Stimulated activated naive CD8-positive, alpha-beta T cell treated with anti-CD3 and anti-CD28 coated beads, Interleukin-15, Interleukin-2, amounts not matched to agents 100 U/mL and 50 U/mL, for 24 hours (primary cell): ENCODE measurements around the gene GSG1.
"Not testable (repeated sequence)": the region's sequence is repeated elsewhere in the genome, so short reads cannot be mapped to it uniquely, and the experiment has no call there.

Source experiments
- ATAC-seq: fragments of 150-1000 bp; cut with Tn5 transposase; one replicate; pipeline ENCODE4 v1.10.0; 2021
- DNase-seq: peaks from one replicate; pipeline ENCODE4 v3.0.0; 2021

Gene GSG1

GRCh38 chr12:13091832-13092231, 11.6 kb downstream of the GSG1 start:
- no peak for ATAC-seq
- DNase-seq = no peak

- ATAC-seq = no peak
- DNase-seq = no peak
Observed at GRCh38 chr12:13090054-13090453, 13.4 kb downstream of the GSG1 start.

GRCh38 chr12:13088496-13088895, 15.0 kb downstream of the GSG1 start:
- no peak for ATAC-seq
- no peak for DNase-seq

DNA sequence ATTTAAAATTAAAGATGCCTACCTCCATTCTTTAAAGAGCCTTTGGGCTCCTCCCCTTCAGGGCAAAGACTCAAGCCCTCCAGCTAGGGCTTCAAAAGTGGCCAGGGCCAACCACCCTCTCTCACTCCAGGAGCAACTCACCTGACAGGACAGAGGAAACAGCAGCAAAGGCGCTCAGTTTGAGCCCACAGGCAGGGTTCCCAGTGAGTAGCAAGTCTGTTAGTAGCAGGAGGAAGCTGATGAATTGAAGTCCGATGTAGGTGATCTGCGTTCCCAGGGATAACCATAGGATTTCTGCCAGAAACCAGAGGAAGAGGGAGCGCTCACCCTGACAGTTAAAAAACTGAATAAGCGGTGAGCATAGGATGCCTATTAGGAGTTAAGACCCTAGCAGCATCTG, 15.7 kb downstream of the GSG1 start:
- DNase-seq (no peak), ATAC-seq (no peak)

DNA sequence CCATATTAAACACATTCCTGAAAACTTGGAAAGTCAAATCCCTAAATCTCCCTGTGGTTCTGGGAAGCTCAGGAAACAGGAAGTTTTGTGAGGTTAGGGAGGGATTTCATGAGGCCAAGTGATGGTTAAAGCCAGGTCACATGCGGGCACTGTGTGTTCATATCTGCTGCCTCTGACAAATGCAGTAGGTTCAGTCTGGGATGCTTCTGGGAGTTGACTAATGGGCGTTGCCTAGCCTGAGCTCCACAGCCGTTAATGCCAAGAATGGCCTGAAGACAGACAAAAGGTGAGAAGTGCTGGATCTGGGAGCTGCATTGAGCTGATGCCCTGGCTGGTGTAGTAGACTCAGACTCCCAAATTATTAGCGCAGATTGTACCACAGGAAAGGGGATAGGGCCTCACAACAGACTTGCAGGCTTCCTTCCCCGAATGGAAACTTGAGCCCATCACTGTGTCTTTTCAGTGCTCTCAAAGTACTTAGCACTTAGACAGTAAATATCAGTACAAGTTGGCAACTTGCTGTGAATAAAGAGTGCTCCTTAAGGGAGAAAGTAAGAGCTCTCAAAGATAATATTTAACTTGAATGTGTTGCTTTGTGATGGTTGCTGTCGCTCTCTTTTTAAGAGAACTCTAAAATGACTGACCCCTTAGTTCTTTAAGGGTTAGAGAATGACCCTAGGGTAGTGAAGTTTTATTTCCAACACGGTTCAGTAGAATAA, 17.3 kb downstream of the GSG1 start:
- no peak for DNase-seq
- no peak for ATAC-seq

DNA sequence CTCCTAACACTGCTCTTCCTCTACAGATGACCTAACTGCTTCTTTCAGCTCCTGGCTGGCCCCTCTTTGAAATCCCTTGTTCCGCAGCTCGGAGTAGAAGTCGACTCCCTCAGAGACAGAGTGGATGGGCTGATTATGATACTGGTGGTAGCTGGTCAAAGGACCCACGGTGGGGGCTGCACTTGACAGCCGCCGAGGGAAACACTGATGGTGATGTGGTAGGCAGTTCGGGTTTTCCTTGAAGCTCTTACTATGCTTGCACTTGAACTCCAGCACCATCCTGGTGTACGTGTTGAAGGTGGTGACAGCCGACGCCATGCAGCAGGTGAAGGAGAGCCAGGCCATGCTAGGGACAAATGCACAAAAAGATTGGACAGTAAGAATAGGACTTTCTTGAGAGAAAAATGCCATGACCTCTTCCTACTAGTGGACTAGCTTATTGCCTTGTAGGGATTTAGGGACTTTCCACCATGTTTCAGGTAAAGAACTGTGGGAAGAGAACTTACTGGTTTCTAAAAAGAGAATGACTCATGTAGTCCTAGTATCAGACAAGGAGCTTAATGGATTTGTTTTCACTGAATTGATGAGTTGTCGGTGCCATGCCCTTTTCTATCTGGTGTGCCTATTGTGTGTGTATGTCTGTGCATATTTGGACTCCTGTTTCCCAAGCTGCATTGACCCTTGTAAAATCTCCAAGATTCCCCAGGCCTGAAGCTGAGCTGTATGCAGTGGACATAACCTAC, 18.4 kb downstream of the GSG1 start:
- ATAC-seq = no peak
- DNase-seq = no peak

DNA sequence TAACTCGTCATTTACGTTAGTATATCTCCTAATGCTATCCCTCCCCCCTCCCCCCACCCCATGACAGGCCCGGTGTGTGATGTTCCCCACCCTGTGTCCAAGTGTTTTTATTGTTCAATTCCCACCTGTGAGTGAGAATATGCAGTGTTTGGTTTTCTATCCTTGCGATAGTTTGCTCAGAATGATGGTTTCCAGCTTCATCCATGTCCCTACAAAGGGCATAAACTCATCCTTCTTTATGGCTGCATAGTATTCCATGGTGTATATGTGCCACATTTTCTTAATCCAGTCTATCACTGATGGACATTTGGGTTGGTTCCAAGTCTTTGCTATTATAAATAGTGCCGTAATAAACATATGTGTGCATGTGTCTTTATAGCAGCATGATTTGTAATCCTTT, 19.8 kb downstream of the GSG1 start:
- ATAC-seq, DNase-seq: not testable (repeated sequence)

DNA sequence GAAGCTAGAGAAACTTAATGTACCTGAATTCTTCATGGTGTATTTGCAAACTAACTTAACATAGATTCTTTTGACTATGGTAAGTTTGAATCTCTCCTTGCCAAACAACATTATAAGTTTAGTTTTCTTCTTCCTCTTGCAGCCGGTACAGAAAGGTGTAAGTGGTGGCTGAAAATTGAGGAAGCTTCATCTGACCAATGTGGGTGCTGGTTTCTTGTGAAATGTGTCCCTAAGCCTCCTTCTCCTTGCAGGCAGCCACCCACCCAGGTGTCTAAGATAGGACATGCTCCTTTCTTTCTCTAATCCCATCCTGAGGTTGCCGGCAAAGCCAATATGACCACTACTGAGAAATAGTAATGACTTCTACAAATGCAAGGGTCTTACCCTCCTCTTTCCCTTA, 20.6 kb downstream of the GSG1 start:
- no peak for ATAC-seq
- no peak for DNase-seq

- ATAC-seq (no peak), DNase-seq (no peak)
Observed at GRCh38 chr12:13080266-13080665, 23.2 kb downstream of the GSG1 start.

DNA sequence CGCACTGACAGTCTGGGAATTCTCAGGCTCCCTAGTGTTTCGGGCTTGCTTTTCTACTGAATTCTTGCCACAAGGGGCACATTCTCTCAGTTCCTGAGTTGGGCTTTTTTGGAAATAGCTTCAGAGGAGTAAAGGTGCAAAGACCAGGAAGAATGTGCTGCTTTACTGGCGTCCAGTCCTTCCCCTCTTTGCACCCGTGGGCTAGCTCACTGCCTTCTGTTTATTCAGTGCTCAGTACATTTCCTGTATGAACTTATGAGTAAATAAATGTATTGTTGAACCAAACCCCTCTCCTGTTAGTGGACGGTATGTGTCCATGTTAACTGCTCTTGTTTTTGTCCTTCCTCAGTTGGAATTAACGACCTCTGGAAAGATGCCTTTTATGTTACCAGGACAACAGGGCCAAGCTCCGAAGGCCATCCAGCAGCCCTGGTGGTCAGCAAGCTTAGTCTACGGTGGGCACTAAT, 24.0 kb downstream of the GSG1 start:
- DNase-seq = no peak
- no peak for ATAC-seq

DNA sequence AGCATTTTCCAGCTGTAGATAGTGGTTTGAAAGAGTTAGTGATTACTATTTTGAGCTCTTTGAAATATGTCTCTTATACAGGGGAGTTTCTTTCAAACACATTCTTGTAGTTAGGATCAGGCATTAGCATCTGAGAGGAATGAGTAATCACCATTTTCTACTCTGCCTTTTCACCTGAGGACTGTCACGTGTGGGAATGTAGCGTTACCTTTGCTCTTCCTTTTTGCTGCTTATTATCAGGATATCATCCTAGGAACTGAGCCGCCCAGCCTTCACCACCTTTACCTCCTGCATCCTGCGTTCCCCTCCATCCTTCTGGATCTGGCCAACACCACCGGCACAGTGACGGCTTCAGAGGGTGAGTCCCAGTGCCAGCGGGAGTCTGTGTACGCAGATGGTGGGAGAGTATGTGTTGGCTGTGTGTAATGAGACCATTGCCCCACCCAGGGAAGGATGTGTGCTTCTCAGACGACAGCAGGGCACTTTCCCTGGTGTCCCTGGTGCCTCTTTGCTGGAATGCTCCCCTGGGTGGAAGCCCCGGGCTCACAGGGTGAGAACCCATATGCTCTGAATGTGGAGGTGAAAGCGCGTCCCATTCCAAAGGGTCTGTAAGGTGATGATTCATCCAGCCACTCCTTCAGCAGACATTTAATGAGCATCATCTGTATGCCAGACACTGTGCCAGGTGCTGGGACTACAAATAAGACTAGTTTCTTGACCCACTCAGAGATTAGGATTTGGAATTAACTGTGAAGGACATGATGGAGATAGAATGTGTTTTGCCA, 27.5 kb downstream of the GSG1 start:
- ATAC-seq (no peak), DNase-seq (no peak)

DNA sequence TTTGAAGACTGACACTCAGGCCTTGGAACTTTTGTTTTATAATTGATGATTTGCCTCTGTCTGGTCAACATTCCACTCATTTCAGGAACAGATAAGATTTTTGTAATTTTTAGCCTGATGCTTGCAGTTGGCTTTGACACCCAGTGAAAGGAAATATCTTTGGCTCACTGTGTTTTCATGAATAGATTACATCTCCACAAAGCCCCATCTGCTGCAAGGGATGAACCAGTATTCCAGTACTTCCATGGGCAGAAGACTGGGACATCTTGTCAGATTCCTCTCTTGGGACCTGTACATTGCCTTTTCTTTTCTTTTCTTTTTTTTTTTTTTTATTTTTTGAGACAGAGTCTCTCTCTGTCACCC, 28.4 kb downstream of the GSG1 start:
- no peak for ATAC-seq
- DNase-seq = no peak

GRCh38 chr12:13074396-13075117, 28.9 kb downstream of the GSG1 start:
- ATAC-seq (no peak), DNase-seq (no peak)

- no peak for ATAC-seq
- no peak for DNase-seq
Observed at GRCh38 chr12:13073173-13073572, 30.3 kb downstream of the GSG1 start.

GRCh38 chr12:13071305-13072280, 31.9 kb downstream of the GSG1 start:
- DNase-seq (no peak), ATAC-seq (no peak)

GRCh38 chr12:13069380-13069779, 34.1 kb downstream of the GSG1 start:
- ATAC-seq = no peak
- DNase-seq = no peak

GRCh38 chr12:13067322-13067721, 36.1 kb downstream of the GSG1 start:
- no peak for DNase-seq
- ATAC-seq = peak; percentile 32

DNA sequence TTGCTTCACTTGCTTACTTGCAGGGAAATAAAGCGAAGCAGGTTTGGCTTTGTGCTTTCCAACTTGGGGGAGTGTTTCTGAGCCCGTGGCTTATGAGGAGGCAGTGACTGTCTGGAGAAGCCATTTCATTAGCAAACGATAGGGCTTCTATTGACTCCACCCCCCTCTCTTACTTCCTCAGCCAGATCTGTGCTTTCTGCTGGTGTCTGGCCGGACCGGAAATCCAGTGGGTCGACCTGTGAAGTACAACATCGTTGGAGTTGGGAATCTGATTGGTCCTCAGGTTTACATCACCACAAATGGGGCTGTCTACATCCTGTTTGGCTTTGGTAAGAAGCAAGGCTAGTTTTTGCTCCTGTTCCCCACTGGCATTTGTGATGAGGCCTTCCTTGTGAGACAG, 37.0 kb downstream of the GSG1 start:
- DNase-seq (no peak), ATAC-seq (no peak)

DNA sequence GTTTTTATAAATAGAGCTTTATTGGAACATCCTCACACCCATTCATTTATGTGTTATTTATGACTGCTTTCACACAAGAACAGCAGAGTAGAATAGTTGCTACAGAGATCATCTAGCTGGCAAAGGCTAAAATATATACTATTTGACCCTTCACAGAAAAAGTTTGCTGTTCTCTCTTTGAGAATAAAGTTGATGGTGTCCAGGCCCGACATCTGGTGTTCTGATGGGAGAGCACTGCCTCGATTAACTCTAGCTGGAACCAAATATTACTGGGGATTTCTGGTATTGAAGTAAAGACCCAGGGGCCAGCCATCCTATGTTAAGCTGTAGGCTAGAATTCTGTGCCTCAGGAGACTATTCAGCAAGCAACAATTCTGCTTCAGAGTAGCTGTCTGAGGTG, 37.5 kb downstream of the GSG1 start:
- ATAC-seq (no peak), DNase-seq (no peak)

DNA sequence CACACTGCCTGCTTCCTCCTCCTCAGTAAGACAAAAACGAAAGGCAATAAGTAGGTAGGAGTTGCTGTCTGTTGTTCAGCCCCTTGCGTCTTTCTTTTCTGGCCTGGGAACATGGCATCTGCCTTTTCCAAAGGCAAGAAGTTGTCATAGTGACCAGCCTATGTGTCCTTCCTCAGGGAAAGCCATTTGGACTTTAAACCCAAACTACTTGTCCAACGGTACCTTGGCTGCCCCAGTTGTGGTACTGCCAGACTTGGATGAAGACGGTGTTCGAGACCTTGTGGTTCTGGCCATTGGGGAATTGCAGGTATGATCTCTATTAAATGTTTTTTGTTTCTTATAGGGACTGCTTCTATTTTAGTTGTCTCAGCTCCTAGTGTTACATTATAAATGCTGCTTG, 40.8 kb downstream of the GSG1 start:
- DNase-seq (no peak), ATAC-seq (no peak)

DNA sequence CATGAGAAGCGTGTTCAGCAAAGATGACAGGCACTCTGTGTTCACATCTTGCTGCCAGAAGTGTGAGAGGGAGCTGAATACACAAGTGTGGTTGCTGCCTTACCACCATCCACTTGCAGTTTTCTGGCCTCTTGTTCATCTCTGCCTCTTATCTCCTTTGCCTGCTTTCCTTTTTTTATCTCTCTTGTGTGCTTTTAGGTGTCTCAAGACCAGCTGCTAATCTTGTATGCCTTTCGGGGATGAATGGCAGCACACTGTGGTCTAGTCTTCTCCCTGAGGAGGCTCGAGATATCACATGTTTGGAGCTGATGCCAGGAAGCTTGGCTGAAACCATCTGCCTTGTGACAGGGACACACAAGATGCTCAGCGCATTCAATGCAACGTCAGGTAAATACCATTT, 42.1 kb downstream of the GSG1 start:
- no peak for ATAC-seq

More for the DNA sequence above, 42.1 kb downstream of the GSG1 start:
- no peak for DNase-seq
